ENCODE results near the gene EYS.

The EYS gene

DNA sequence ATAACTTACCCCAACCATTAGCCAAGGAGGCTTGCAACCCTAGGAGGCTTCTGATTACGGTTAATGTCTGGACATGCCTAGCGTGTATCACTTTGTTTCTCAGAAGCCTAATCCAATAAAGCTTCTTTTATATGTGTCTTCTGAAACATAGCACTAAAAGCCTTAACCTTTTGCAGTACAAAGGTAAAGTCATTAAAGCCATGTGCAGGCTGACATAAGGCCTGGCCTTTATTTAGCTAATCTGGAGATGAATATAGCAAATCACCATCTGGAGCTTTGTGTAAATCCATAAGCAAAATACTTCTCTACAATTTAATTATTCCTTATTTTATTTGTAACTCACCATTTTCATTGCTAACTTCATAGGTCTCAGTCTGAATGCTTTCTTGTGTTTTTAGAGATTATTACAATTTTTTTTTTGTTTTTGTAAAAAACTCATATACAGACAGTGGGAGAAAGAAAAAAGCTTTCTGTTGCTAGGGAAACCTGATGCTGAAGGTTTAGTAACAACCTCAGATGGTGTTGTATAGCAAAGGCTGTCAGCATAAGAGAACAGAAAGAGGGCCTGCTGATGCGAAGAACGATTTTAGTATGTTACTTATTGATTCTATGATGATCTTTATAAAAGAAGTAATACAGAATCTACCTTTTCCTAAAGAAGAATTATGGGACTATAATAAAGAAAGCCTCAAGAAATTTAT, at the start of gene EYS:
EYS (minus strand) TSS at position 101 of the 701 bp plus-strand sequence. CDS start 211,816 bp downstream, outside the sequence.
- in situ Hi-C loops (cut with HindIII; ENCODE audit: low sequenced_read_pairs), result no loop called here

DNA sequence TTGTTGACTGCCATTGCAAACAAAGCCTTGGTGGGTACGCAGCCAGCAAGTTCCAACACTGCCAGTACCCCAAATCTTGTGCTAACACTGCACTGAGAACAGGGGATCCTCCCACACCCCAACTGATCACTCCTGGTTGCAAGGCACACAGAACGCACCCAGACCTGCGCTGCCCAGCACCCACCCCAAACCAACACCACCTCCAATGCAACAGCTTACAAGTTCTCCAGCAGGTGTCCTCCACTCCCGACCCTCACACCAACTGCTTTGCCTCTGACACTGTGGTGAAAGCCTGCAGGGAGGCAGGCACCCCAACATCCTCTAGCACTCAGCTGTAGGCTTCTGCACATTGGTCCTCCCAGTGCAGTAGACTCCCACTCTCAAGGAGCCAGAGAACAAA, 39.3 kb upstream of the EYS start:
- in situ Hi-C loops (cut with HindIII; ENCODE audit: low sequenced_read_pairs), result no loop called here

DNA sequence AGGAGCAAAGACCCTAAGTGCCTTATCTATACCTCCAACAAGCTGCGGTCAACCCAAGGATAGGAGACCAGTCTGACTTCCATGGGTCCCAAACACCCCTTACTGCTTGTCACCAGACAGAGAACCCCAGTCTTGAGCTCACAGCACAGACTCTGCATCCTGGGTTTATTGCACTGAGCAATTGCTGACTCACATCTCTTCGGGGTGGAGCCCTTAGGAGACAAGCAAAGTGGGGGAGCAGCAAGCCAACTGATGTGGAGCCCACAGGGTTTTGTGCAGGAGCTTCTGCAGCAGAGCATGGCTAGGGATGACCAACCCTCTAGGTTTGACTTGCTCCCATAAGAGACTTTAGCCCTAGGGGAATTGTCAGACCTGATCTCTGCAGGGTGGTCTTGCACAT, 38.6 kb upstream of the EYS start:
- in situ Hi-C loops (cut with HindIII; ENCODE audit: low sequenced_read_pairs), result no loop called here

DNA sequence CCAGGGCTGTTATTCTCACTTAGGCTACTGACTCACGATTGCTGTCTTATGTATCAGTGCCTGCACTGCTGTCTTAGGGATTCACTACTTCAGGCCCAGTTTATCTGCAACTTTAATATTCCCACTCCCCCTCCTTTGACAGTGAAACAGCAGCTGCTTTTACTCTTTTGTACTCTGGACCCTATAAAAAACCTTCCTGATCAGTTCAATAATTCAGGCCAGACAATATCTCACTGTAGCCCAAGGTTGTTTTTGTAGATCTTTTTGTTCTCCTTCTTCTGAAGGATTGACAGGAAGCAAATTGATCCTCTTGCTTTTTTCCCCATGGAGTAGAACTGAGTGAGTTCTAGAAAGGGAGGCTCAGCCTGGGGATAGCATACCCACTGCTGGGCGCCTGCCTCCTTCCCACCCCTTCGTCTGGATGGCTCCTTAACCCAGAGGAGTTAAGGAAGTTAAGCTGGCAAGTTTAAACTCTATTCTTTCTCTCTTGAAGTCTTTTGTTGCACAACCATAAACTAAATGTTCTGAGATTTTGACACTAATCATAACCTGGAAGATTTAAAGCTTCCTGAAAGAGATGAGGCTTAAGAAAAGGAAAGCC, 22.0 kb upstream of the EYS start:
- in situ Hi-C loops (cut with HindIII; ENCODE audit: low sequenced_read_pairs), result no loop called here

DNA sequence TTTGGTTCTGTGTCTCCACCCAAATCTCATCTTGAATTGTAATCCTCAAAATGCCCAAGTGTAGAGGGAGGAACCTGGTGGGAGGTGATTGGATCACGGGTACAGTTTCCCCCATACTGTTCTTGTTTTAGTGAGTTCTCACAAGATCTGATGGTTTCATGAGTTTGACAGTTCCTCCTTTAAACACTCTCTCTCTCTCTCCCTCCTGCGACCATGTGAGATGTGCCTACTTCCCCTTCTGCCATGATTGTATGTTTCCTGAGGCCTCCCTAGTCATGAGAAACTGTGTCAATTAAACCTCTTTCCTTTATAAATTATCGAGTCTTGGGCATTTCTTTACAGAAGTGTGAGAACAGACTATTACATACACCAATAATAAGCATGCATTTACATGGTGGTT, 12.1 kb upstream of the EYS start:
- in situ Hi-C loops (cut with HindIII; ENCODE audit: low sequenced_read_pairs), result no loop called here

DNA sequence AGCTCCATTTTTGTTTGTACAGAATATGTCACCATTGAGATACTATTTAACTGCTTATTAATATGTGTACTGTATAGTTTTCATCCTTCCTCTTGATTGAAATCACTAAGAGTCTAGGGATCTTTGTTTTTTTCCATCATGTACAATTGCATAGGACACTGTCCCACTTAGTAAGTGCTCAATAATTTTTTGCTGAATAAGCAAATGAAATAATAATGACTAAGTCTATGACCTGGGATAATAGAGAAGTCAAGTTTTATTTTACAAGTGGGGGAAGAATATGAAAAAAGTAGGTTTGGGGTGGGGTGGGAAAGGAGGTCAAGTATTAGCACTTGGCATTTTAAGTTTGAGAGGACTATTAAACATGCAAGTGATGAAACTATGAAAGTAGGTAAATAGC, 4.5 kb upstream of the EYS start:
- in situ Hi-C loops (cut with HindIII; ENCODE audit: low sequenced_read_pairs), result no loop called here

DNA sequence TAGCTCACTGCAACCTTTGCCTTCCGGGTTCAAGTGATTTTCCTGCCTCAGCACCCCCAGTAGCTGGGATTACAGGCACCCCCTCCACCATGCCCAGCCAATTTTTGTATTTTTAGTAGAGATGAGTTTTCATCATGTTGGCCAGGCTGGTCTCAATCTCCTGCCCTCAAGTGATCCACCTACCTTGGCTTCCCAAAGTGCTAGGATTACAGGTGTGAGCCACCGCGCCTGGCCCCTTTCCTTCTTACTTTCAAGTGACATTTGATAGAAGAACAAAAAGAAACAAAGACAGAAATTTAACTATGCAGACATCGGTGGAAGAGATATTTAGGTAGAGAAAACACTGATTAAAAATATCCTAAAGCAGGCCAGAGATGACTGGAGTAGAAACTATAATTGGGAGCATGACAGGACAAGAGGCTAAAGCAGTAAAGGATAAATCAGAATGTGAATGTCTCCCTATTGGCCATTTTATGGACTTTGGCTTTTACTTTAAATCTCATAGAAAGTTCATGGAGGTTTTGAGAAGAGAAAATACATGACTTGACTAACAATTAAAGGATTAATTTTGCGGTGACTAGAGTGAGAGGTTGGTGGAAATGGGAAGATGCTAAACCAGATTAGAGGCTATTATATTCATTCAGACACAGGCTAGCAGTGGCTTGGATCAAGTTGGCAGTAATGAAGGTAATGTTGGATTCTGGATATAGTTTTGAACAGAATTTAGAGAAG, 2.2 kb upstream of the EYS start:
- in situ Hi-C loops (cut with HindIII; ENCODE audit: low sequenced_read_pairs), result no loop called here

DNA sequence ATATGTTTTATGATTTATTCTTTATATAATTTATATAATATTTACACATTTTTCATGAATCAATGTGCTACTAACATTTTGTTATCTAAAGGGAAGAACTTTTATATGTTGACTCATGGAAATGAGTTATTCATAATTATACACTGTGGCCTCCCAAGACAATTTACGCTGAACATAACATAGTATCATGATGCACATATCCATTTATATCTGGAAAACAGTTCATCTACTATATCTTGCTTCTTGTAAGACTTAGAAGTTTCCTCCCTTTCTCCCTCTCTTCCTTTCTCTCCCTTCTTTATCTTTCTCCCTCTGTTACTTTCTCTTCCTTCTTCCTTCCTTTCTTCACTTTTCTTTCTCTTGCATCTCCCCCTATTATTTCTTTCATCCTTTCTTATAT, 1.1 kb upstream of the EYS start:
- in situ Hi-C loops (cut with HindIII; ENCODE audit: low sequenced_read_pairs), result no loop called here

DNA sequence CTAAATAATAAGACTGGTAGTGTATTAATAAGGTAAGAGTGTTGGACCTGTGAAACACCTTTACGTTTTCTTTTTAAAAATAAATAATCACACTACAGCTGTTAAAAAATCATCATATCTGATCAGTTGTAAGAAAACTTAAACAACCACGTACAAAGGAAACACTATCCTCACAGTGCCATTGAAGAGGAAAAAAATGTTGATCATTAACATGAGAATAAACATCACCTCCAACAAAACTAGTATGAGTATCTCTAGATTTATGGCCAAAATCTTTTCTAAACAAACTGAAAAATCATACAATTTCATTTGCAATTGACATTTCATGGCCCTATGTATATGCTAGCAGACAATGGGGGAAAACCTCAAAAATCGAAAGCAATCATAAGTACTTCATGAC, 590 bp downstream of the EYS start:
- in situ Hi-C loops (cut with HindIII; ENCODE audit: low sequenced_read_pairs), result no loop called here

DNA sequence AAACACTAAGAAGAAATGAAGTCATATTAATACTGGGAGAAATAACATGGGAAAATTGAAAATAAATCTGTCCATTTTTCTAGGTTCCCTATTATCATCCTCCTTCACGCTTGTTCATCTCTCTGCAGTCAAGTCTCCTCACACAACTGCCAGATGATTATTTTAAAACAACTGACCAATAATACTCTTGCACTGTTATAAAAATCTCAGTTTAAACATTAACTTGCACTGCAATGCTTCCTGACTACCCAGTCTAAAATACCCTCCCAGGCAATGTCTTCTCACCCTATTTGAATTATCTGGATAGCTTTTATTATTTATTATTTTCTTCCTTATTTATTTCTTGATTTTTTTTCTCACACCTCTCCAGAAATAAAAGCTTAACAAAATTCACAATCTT, 5.7 kb downstream of the EYS start:
- in situ Hi-C loops (cut with HindIII; ENCODE audit: low sequenced_read_pairs), result no loop called here

DNA sequence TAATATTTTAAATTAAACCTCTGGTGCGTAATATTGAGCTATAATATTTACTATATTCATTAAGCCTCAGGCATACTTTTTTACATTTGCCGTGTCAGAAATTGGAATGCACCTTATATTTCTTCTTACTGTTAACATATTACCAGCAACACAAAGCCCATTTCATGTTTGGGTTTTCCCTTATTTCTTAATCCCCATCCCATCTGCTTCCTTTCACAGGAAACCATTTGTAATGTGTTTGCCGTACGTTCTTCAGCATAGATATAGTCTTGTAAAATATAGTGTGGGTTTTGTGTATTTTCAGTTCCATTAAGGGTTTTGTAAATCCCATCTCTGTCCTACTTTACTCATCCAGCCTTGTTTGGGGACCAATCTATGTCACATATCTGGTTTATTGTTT, 6.5 kb downstream of the EYS start:
- in situ Hi-C loops (cut with HindIII; ENCODE audit: low sequenced_read_pairs), result no loop called here

DNA sequence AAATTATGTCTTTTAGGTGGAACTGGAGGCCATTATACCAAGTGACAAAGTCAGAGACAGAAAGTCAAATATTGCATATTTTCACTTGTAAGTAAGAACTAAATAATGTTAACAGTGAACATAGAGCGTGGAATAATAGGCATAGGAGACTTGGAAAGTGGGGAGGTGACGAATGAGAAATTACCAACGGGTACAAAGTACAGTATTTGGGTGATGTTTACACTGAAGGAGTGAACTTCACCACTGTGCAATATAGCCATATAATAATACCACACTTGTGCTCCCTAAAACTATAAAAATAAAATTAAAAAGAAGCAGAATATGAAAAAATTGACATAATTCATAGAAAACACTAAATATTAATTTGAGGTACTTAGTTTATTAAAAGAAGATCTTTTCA, 14.9 kb downstream of the EYS start:
- in situ Hi-C loops (cut with HindIII; ENCODE audit: low sequenced_read_pairs), result no loop called here

DNA sequence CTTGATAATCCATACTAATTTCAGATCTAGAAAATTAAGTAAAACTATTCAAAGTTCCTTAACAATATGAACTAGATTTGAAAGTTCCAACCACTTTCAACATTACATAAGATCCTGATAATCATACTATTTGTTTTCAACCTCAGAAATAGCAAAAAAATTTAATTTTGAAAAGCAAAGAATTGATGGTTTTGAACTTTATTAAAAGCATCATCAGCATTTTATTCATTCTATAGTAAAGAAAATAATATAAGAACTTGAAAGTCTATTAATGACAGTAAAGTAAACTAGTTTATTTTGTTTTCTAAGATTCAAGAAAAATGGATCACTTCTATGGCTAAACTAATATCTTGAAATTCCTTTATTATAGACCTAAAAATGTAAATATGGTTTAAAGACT, 26.8 kb downstream of the EYS start:
- in situ Hi-C loops (cut with HindIII; ENCODE audit: low sequenced_read_pairs), result no loop called here

DNA sequence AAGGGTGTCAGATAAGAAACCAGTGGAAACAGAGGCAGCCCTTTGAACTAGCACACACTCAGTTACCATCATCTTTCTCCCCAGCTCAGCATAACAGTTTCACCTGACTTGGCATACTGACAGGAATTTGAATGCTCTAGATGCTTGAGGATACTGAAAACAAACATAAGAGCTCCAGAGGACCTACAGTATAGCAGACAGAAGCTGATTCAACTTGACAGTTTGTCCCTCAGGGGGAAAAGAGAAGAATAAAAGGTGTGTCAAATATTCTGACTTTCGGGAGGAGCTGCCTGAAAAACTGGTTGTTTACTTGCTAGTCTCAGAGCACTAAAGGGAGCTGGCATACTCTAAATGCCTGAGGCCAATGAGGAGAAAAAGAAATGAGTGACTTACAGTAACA, 35.1 kb downstream of the EYS start:
- in situ Hi-C loops (cut with HindIII; ENCODE audit: low sequenced_read_pairs), result no loop called here

DNA sequence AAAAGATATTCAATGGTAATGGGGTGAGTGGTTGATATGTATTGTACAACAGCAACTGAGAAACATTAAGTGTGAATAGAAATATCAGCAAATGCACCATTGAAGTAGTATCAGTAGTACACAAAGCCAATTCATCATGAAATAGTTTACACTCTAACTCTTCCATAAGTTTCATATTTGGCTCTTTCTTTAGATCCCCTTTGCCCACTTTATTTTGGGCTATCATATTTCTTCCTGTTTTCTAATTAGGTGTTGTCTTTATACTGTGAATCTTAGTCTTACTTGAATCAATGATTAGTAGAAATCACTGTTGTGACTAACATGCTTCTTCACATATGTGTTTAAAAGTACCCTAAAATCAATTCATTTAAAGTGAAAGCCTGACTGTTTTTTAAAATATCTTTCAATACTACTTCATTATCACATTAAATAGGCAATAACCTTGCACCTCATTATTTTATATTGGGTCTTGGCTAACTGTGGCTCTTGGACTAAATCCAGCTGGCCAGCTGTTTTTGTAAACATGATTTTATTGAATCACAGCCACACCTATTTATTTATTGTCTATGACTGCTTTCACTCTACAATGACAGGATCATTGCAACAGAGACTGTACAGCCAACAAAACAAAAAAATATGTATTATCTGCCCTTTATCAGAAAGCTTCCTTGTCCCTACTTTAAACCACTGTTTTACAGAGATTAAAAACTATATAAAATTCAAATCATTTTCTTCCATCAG, 38.9 kb downstream of the EYS start:
- in situ Hi-C loops (cut with HindIII; ENCODE audit: low sequenced_read_pairs), result no loop called here

DNA sequence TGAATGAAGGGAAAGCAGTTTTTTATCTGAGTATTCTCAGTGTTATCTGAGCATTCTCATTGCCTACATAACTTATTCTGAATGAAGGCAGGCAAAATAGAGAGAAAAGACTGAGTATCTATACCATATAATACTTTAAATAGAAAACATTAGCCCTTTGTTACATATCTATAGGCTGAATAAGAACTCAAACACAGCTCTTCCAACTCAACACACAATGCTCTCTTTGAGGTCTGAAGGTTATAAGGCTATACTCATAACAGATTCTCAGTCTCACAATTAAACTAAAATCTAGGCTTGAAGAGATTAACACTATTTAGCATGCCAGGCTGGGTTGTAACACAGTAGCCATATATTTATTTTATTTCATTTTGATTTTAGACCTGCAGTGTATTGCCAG, 56.9 kb downstream of the EYS start:
- in situ Hi-C loops (cut with HindIII; ENCODE audit: low sequenced_read_pairs), result no loop called here

DNA sequence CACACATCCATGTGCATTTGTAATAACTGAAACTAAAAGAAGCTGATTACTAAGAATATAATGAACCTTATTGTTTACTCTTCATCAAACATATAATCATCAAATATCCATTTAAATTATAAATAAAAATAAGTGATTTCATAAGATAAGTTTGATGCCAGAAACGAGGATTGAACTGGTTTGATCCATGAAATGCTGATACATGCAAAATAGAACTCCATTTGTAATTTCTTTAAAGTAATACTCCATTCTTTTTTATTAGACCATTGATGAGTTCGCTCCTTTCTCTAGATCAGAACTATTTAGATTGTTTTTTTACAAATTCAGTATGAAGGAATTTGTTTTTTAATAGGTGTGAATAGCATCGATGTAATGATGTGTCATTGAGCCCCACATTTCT, 57.6 kb downstream of the EYS start:
- in situ Hi-C loops (cut with HindIII; ENCODE audit: low sequenced_read_pairs), result no loop called here

DNA sequence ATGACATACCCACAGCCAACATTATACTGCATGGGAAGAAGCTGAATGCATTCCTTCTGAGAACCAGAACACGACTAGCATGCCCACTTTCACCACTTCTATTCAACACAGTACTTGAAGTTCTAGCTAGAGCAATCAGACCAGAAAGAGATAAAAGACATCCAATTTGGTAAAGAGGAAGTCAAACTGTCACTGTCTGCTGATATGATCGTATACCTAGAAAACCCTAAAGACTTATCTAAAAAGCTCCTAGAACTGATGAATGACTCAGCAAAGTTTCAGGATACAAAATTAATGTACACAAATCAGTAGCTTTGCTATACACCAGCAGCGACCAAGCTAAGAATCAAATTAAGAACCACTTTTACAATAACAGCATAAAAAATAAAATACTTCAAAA, 60.5 kb downstream of the EYS start:
- in situ Hi-C loops (cut with HindIII; ENCODE audit: low sequenced_read_pairs), result no loop called here

DNA sequence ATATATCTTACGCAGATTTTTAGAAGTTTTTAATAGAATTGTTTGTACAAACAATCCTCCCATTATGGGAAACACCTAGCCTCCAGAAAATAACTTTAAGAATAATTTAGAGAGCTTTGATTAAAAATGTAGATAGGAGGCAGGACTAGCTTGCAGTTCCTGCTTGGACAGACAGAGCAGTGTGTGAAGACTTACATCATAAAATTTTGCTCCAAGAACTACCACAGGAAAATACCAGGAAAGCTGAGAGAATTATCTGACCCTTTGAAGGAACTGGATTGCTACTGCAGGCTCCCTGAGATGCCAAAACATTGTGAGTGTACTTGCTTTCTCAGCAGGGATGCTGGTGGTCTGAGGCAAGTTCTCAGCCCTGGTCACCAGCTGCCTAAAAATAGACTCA, 64.2 kb downstream of the EYS start:
- in situ Hi-C loops (cut with HindIII; ENCODE audit: low sequenced_read_pairs), result no loop called here

DNA sequence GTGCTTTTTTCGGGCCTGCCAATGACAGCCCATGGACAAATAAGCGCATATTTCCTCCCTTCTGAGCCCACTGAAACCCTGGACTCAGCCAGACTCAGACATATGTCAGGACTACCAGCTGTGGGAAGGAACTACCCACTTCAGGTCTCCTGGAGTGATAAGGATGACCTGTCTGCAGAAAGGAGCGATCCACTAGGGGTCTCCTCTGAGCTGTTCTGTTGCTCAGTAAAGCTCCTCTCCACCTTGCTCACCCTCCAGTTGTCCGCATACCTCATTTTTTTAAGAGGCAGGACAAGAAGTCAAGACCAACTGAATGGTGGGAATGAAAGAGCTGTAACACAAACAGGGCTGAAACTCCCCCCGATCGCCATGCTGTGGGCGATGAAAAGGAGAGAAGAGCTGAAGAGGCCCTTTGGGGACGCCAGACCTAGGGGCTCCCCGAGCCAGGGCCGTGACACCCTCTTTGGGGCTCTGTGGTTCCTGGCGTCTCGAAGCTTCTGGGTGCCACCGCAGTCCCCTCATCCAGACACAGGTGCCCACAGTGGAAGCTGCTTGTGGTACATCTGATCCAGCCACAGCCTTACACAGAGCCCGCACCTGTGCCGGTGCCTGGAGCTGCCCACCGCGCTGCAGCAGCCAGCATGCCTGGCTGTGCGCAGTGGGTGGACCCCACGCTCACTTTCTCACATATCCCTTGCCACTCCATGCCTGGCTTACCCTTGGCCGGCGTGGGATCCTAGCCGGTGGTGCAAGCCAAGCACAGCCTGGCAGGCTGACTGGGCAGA, 68.8 kb downstream of the EYS start:
- in situ Hi-C loops (cut with HindIII; ENCODE audit: low sequenced_read_pairs), result no loop called here
